HPDE6-E6E7 (cell line): ENCODE data around the gene VWA8.

Experiments used
- DNase-seq: peaks from one replicate; pipeline ENCODE4 v3.0.0; 2011; ENCODE audit warnings: missing footprints; ENCODE audit errors: extremely low spot score

The VWA8 gene

GRCh38 chr13:41960637-41961465, at the start of gene VWA8:
Gene VWA8 (minus strand): TSS chr13:41961109. CDS start chr13:41961015, 94 bp downstream.
- DNase-seq, result no peak

GRCh38 chr13:42009057-42009456, 48.1 kb upstream of the VWA8 start:
- no peak for DNase-seq

GRCh38 chr13:42007844-42008243, 46.9 kb upstream of the VWA8 start:
- no peak for DNase-seq

- DNase-seq, result no peak
Observed at GRCh38 chr13:42002066-42002465, 41.2 kb upstream of the VWA8 start.

GRCh38 chr13:42001580-42001979, 40.7 kb upstream of the VWA8 start:
- DNase-seq, result no peak

GRCh38 chr13:42000846-42001245, 39.9 kb upstream of the VWA8 start:
- DNase-seq, result no peak

- DNase-seq, result no peak
Observed at GRCh38 chr13:41997396-41997795, 36.5 kb upstream of the VWA8 start.

- DNase-seq, result no peak
Observed at GRCh38 chr13:41995946-41996345, 35.0 kb upstream of the VWA8 start.

GRCh38 chr13:41995336-41995735, 34.4 kb upstream of the VWA8 start:
- DNase-seq, result no peak

GRCh38 chr13:41994696-41995095, 33.8 kb upstream of the VWA8 start:
- DNase-seq, result no peak

GRCh38 chr13:41991936-41992335, 31.0 kb upstream of the VWA8 start:
- DNase-seq, result no peak

- DNase-seq, result no peak
Observed at GRCh38 chr13:41988244-41988643, 27.3 kb upstream of the VWA8 start.

- no peak for DNase-seq
Observed at GRCh38 chr13:41985788-41986508, 25.0 kb upstream of the VWA8 start.

- no peak for DNase-seq
Observed at GRCh38 chr13:41981951-41982715, 21.2 kb upstream of the VWA8 start.

GRCh38 chr13:41978007-41978406, 17.1 kb upstream of the VWA8 start:
- no peak for DNase-seq

GRCh38 chr13:41976476-41976875, 15.6 kb upstream of the VWA8 start:
- DNase-seq, result no peak

- DNase-seq, result peak; percentile 16
Observed at GRCh38 chr13:41974262-41974900, 13.5 kb upstream of the VWA8 start.

GRCh38 chr13:41973247-41973741, 12.4 kb upstream of the VWA8 start:
- DNase-seq, result no peak

- no peak for DNase-seq
Observed at GRCh38 chr13:41971848-41972247, 10.9 kb upstream of the VWA8 start.

- DNase-seq, result no peak
Observed at GRCh38 chr13:41970918-41971317, 10.0 kb upstream of the VWA8 start.

- no peak for DNase-seq
Observed at GRCh38 chr13:41970022-41970421, 9.1 kb upstream of the VWA8 start.

GRCh38 chr13:41969072-41969471, 8.2 kb upstream of the VWA8 start:
- no peak for DNase-seq
